Breast epithelium (tissue), 4 donors: ENCODE measurements around the gene COL4A4. TPM values are rescaled to one million over a fixed set of nuclear protein-coding genes. Genes with fewer than 3 reads are reported as not detected.

Experiments
- DNase-seq, 2 donors: peaks; one replicate each; pipeline ENCODE4 v3.0.0-alpha.2; 2019; ENCODE audit warnings: low spot score in 2 of 2
- H3K27ac ChIP-seq, 2 donors: fragments of 200-600 bp; sonication (generic) in 1 of 2; one replicate each; pipeline ENCODE4 v1.5.1; 2016 to 2019; ENCODE audit warnings: mild to moderate bottlenecking in 1 of 2
- H3K27me3 ChIP-seq, 2 donors: fragments of 200-600 bp; sonication (generic) in 1 of 2; one replicate each; pipeline versions ENCODE4 v1.5.1 to v1.6.0; 2017 to 2019; ENCODE audit warnings: control low read depth in 1 of 2, mild to moderate bottlenecking in 1 of 2
- H3K36me3 ChIP-seq: fragments of 200-600 bp; one replicate; pipeline ENCODE4 v1.5.1; 2019
- H3K4me1 ChIP-seq, 2 donors: fragments of 200-600 bp; sonication (generic); one replicate each; pipeline ENCODE4 v1.5.1; 2016 to 2019; ENCODE audit warnings: control low read depth in 1 of 2
- H3K4me3 ChIP-seq, 3 donors: fragments of 200-600 bp; sonication (generic); 1 replicate in 2 of 3; 2 replicates in 1 of 3; pipeline ENCODE4 v1.5.1; 2016 to 2019; ENCODE audit warnings: mild to moderate bottlenecking in 3 of 3, moderate library complexity in 2 of 3
- H3K9me3 ChIP-seq, 2 donors: fragments of 200-600 bp; sonication (generic) in 1 of 2; one replicate each; pipeline ENCODE4 v1.5.1; 2016 to 2019; ENCODE audit warnings: control low read depth in 1 of 2
- POLR2A ChIP-seq: fragments of 450-650 bp; IDR thresholded peaks from one replicate; pipeline ENCODE4 v1.6.1; 2016; ENCODE audit warnings: antibody characterized with exemption, mild to moderate bottlenecking, moderate library complexity
- POLR2AphosphoS5 ChIP-seq, 3 donors: sonication (generic); formaldehyde crosslinking; IDR thresholded peaks; one replicate each; pipeline ENCODE4 v1.6.1; 2017; ENCODE audit warnings: antibody characterized with exemption in 3 of 3
- intact Hi-C: fragments of 100-400 bp; cut with DNase I; formaldehyde crosslinking; loops from one replicate; pipeline ENCODE4 v1.15.1; 2023; ENCODE audit warnings: low total_unique reads
- total RNA-seq, 3 donors: library from RNA; depleted of rRNA; stranded (reverse); fragments of >200 nt; gene quantifications; one replicate each; pipeline ENCODE4 v1.1.0, GENCODE V29; 2016
- TF ChIP-seq, protein P1 (sequence below), 3 donors: fragments of 450-650 bp; IDR thresholded peaks; one replicate each; pipeline ENCODE4 v1.5.1; 2016 to 2017; ENCODE audit warnings: antibody characterized with exemption in 3 of 3, mild to moderate bottlenecking in 3 of 3, moderate library complexity in 3 of 3

The COL4A4 gene
- total RNA-seq, 3 donors from 2014 or later = 1.2 to 3.8 (median 1.6) TPM

- DNase-seq = no peak
- intact Hi-C loops = no loop called here
Observed at GRCh38 chr2:227099340-227099739, 64.7 kb downstream of the COL4A4 start.

GRCh38 chr2:227098162-227098515 is 65.9 kb downstream of the COL4A4 start:
- H3K36me3 ChIP-seq = no peaks in the 10 kb centered on the region
- H3K4me1 ChIP-seq = no peaks in the 10 kb centered on the region
- no peak overlapping the region for H3K4me3 ChIP-seq
- intact Hi-C loops = no loop called here
- no peaks in the 10 kb centered on the region for H3K27me3 ChIP-seq
- no peak overlapping the region for H3K27ac ChIP-seq
- no peaks in the 10 kb centered on the region for H3K9me3 ChIP-seq
- TF ChIP-seq, protein P1, sequence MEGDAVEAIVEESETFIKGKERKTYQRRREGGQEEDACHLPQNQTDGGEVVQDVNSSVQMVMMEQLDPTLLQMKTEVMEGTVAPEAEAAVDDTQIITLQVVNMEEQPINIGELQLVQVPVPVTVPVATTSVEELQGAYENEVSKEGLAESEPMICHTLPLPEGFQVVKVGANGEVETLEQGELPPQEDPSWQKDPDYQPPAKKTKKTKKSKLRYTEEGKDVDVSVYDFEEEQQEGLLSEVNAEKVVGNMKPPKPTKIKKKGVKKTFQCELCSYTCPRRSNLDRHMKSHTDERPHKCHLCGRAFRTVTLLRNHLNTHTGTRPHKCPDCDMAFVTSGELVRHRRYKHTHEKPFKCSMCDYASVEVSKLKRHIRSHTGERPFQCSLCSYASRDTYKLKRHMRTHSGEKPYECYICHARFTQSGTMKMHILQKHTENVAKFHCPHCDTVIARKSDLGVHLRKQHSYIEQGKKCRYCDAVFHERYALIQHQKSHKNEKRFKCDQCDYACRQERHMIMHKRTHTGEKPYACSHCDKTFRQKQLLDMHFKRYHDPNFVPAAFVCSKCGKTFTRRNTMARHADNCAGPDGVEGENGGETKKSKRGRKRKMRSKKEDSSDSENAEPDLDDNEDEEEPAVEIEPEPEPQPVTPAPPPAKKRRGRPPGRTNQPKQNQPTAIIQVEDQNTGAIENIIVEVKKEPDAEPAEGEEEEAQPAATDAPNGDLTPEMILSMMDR (IDR thresholded peaks at IDR 0.05) = no peak
- TF ChIP-seq POLR2A (no peak), POLR2AphosphoS5 (IDR thresholded peaks at IDR 0.05) (no peak)
- no peak for DNase-seq

More at GRCh38 chr2:227099340-227099739, 64.7 kb downstream of the COL4A4 start:
- Histone ChIP-seq H3K36me3 (no peaks in the 10 kb centered on the region), H3K4me1 (no peaks in the 10 kb centered on the region), H3K4me3 (no peak overlapping the region), H3K9me3 (no peaks in the 10 kb centered on the region), H3K27ac (no peak overlapping the region), H3K27me3 (no peaks in the 10 kb centered on the region)
- TF ChIP-seq, protein P1 (IDR thresholded peaks at IDR 0.05) = no peak
- TF ChIP-seq POLR2AphosphoS5 (IDR thresholded peaks at IDR 0.05) = no peak
- no peak for TF ChIP-seq POLR2A

- Histone ChIP-seq H3K4me1 (no peaks in the 10 kb centered on the region), H3K9me3 (no peaks in the 10 kb centered on the region), H3K36me3 (no peaks in the 10 kb centered on the region), H3K4me3 (no peak overlapping the region), H3K27me3 (no peaks in the 10 kb centered on the region), H3K27ac (no peak overlapping the region)
- TF ChIP-seq POLR2AphosphoS5 (IDR thresholded peaks at IDR 0.05) (no peak), POLR2A (no peak)
- TF ChIP-seq, protein P1 (IDR thresholded peaks at IDR 0.05) = no peak
- no peak for DNase-seq
- intact Hi-C loops = no loop called here
Observed at GRCh38 chr2:227097495-227098161, 66.4 kb downstream of the COL4A4 start.

GRCh38 chr2:227095346-227095745 is 68.7 kb downstream of the COL4A4 start:
- TF ChIP-seq, protein P1 (IDR thresholded peaks at IDR 0.05) = no peak
- TF ChIP-seq POLR2A (no peak), POLR2AphosphoS5 (IDR thresholded peaks at IDR 0.05) (no peak)
- Histone ChIP-seq H3K9me3 (no peaks in the 10 kb centered on the region), H3K27me3 (no peaks in the 10 kb centered on the region), H3K36me3 (no peaks in the 10 kb centered on the region), H3K4me3 (no peak overlapping the region), H3K4me1 (no peaks in the 10 kb centered on the region), H3K27ac (no peak overlapping the region)
- intact Hi-C loops = no loop called here
- no peak for DNase-seq

GRCh38 chr2:227082286-227082685 is 81.7 kb downstream of the COL4A4 start:
- H3K9me3 ChIP-seq = no peaks in the 10 kb centered on the region
- H3K36me3 ChIP-seq = no peaks in the 10 kb centered on the region
- TF ChIP-seq POLR2AphosphoS5 (IDR thresholded peaks at IDR 0.05) (no peak), POLR2A (no peak)
- TF ChIP-seq, protein P1 (IDR thresholded peaks at IDR 0.05) = no peak
- no peak for DNase-seq
- intact Hi-C loops = no loop called here
- H3K4me3 ChIP-seq = no peak overlapping the region
- no peak overlapping the region for H3K27ac ChIP-seq
- no peaks in the 10 kb centered on the region for H3K27me3 ChIP-seq
- no peaks in the 10 kb centered on the region for H3K4me1 ChIP-seq
